Endothelial cell of umbilical vein (primary cell): ENCODE data around the gene DUOXA2. TPM values are rescaled to one million over a fixed set of nuclear protein-coding genes. Genes with fewer than 3 reads are reported as not detected.

Experiments used
- BruUV-seq: library from RNA; stranded (reverse); fragments of 400-500 nt; replicated peaks from 2 replicates; lab custom pipeline; 2021; lab: Mats Ljungman, UMichigan
- CTCF ChIA-PET: fragments of 300-600, 350-600 bp; sonication (Branson Sonifier 250); formaldehyde crosslinking; loops from one replicate; lab custom pipeline; 2021; ENCODE audit warnings: antibody characterized with exemption, inconsistent platforms; lab: Charles Lee
- POLR2A ChIA-PET: fragments of 300-600, 350-600 bp; sonication (Branson Sonifier 250); formaldehyde crosslinking; loops from one replicate; lab custom pipeline; 2021; ENCODE audit warnings: antibody characterized with exemption, inconsistent platforms; lab: Charles Lee
- DNase-seq: peaks from one replicate; pipeline ENCODE4 v3.0.0-alpha.2; 2011; ENCODE audit warnings: low read depth, low spot score
- FAIRE-seq: peaks from 2 replicates; lab custom pipeline; 2011; peaks lifted over from hg19 to GRCh38; lab: Jason Lieb, UNC
- H2AFZ ChIP-seq: 2 replicates; pipeline ENCODE4 v1.6.0; 2012; ENCODE audit warnings: low read depth, low read length, control low read depth, inconsistent platforms
- H3K27ac ChIP-seq: 2 replicates; pipeline ENCODE4 v1.5.1; 2011; ENCODE audit warnings: low read depth, mild to moderate bottlenecking, control low read depth, low read length, moderate library complexity; ENCODE audit not compliant: insufficient read depth
- H3K27me3 ChIP-seq, 2 experiments: 2 replicates each; pipeline versions ENCODE4 v1.6.0 to v1.6.1; 2011; ENCODE audit warnings: low read length in 2 of 2, mixed read lengths in 1 of 2; ENCODE audit not compliant: control insufficient read depth in 2 of 2, insufficient read depth in 2 of 2
- H3K36me3 ChIP-seq, 2 experiments: 2 replicates in 1 of 2; 3 replicates in 1 of 2; pipeline ENCODE4 v1.5.1; 2011; ENCODE audit warnings: low read length in 2 of 2, mild to moderate bottlenecking in 1 of 2, moderate library complexity in 1 of 2; ENCODE audit not compliant: control insufficient read depth in 2 of 2, insufficient read depth in 2 of 2; ENCODE audit errors: extremely low read depth in 1 of 2
- H3K4me1 ChIP-seq: 3 replicates; pipeline ENCODE4 v1.5.1; 2011; ENCODE audit warnings: mild to moderate bottlenecking, low read length; ENCODE audit not compliant: control insufficient read depth, insufficient read depth; ENCODE audit errors: extremely low read depth
- H3K4me2 ChIP-seq: 2 replicates; pipeline ENCODE4 v1.6.1; 2011; ENCODE audit warnings: low read length, control low read depth, mixed read lengths; ENCODE audit not compliant: insufficient read depth
- H3K4me3 ChIP-seq, 3 experiments: fragments of 200-600 bp in 1 of 3; sonication (generic), shearing (Covaris generic) in 1 of 3; replicated peaks in 1 of 3; 2 replicates each; pipeline ENCODE4 v1.5.1; 2011 to 2016; ENCODE audit warnings: control low read depth in 3 of 3, low read length in 3 of 3, mild to moderate bottlenecking in 2 of 3, inconsistent platforms in 1 of 3, low read depth in 1 of 3, moderate library complexity in 1 of 3; ENCODE audit not compliant: insufficient read depth in 1 of 3
- H3K79me2 ChIP-seq: 2 replicates; pipeline ENCODE4 v1.6.0; 2012; ENCODE audit warnings: low read length, inconsistent platforms; ENCODE audit not compliant: control insufficient read depth, insufficient read depth
- H3K9ac ChIP-seq: replicated peaks from 2 replicates; pipeline ENCODE3; 2011; ENCODE audit warnings: low read length, control low read depth; ENCODE audit not compliant: insufficient read depth; ENCODE audit errors: extremely low read depth
- H3K9me1 ChIP-seq: replicated peaks from 3 replicates; pipeline ENCODE4 v1.6.0; 2011; ENCODE audit warnings: mild to moderate bottlenecking, low read length; ENCODE audit not compliant: control insufficient read depth, insufficient read depth; ENCODE audit errors: extremely low read depth
- H3K9me3 ChIP-seq: replicated peaks from 2 replicates; pipeline ENCODE4 v1.5.1; 2012; ENCODE audit warnings: low read length, inconsistent platforms; ENCODE audit not compliant: control insufficient read depth, insufficient read depth
- H4K20me1 ChIP-seq: replicated peaks from 2 replicates; pipeline ENCODE3; 2011; ENCODE audit warnings: mild to moderate bottlenecking, low read length; ENCODE audit not compliant: control insufficient read depth, insufficient read depth; ENCODE audit errors: extremely low read depth
- CTCF ChIP-seq, 2 donors: IDR thresholded peaks; 1 replicate in 1 of 2; 2 replicates in 1 of 2; pipeline ENCODE4 v1.5.1; 2011; ENCODE audit warnings: low read length in 2 of 2, mild to moderate bottlenecking in 2 of 2, moderate library complexity in 2 of 2, control low read depth in 1 of 2, inconsistent platforms in 1 of 2, low read depth in 1 of 2; ENCODE audit not compliant: insufficient read depth in 1 of 2; ENCODE audit errors: extremely low read depth in 1 of 2
- EZH2 ChIP-seq: IDR thresholded peaks from 2 replicates; pipeline ENCODE4 v1.6.1; 2012; ENCODE audit warnings: borderline replicate concordance, low read depth, mild to moderate bottlenecking, moderate library complexity, low read length, inconsistent platforms; ENCODE audit not compliant: severe bottlenecking
- FOS ChIP-seq: IDR thresholded peaks from 2 replicates; pipeline ENCODE4 v1.6.1; 2011; ENCODE audit warnings: mild to moderate bottlenecking, low read length, moderate library complexity, borderline replicate concordance; ENCODE audit not compliant: insufficient read depth
- GATA2 ChIP-seq: IDR thresholded peaks from 2 replicates; pipeline ENCODE4 v1.7.0; 2011; ENCODE audit warnings: low read depth, mild to moderate bottlenecking, moderate library complexity, mixed read lengths, low read length; ENCODE audit not compliant: insufficient read length, insufficient read depth
- JUN ChIP-seq: IDR thresholded peaks from 2 replicates; pipeline ENCODE4 v1.6.1; 2011; ENCODE audit warnings: borderline replicate concordance, low read depth; ENCODE audit not compliant: insufficient read length, insufficient read depth
- MAX ChIP-seq: IDR thresholded peaks from 2 replicates; pipeline ENCODE4 v1.6.1; 2011; ENCODE audit not compliant: insufficient read depth, insufficient read length
- MYC ChIP-seq: IDR thresholded peaks from one replicate; pipeline ENCODE4 v1.6.1; 2011; ENCODE audit warnings: mild to moderate bottlenecking, low read depth, low read length
- POLR2A ChIP-seq: IDR thresholded peaks from 2 replicates; pipeline ENCODE4 v1.6.1; 2012; ENCODE audit warnings: low read depth, mild to moderate bottlenecking, control low read depth, low read length
- POLR2AphosphoS5 ChIP-seq: IDR thresholded peaks from 2 replicates; pipeline ENCODE4 v1.6.1; 2012; ENCODE audit warnings: low read depth, mild to moderate bottlenecking, control low read depth, low read length, moderate library complexity; ENCODE audit not compliant: insufficient read depth
- dilution Hi-C: fragments of 300-500 bp; cut with MboI; formaldehyde crosslinking; loops from one replicate; pipeline ENCODE4 v1.15.0; 2019; ENCODE audit warnings: low sequenced_read_pairs; ENCODE audit not compliant: extremely low pct_ligation_motif_present
- intact Hi-C: fragments of 100-400 bp; cut with micrococcal nuclease; formaldehyde crosslinking; loops from one replicate; pipeline ENCODE4 v1.10.0; 2022
- polyA plus RNA-seq, 4 experiments: library from polyadenylated mRNA; depleted of rRNA in 3 of 4; stranded (reverse) in 3 of 4; unstranded in 1 of 4; fragments of >200 nt; gene quantifications; 2 replicates each; pipeline versions ENCODE4 v1.2.1 to v1.2.3, GENCODE V29; 2011 to 2012; ENCODE audit warnings: missing spikeins in 1 of 4
- total RNA-seq: library from RNA; stranded (reverse); gene quantifications from 2 replicates; pipeline ENCODE4 v1.2.3, GENCODE V29; 2021

Gene DUOXA2
- total and polyA plus RNA-seq, 2 donors (not counting 3 experiments of a cell fraction or from before 2014, with no cell fraction given) = not detected

GRCh38 chr15:45094358-45094730 lies 19.8 kb upstream of the DUOXA2 start:
- dilution Hi-C loops = no loop called here
- intact Hi-C loops = no loop called here
- BruUV-seq = no TSS peak
- H3K9ac ChIP-seq = no peak overlapping the region
- no peak for FAIRE-seq
- H4K20me1 ChIP-seq = no peaks in the 10 kb centered on the region
- H2AFZ ChIP-seq = no peak overlapping the region
- peaks cover 13% of the 10 kb centered on the region in 2 experiments for H3K27me3 ChIP-seq
- no peak overlapping the region for H3K4me3 ChIP-seq
- no peaks in the 10 kb centered on the region for H3K9me1 ChIP-seq
- DNase-seq = no peak
- ChIA-PET CTCF (interaction anchor here (1.0 to 1.8 kb wide), 2 partner anchors 12 to 24 kb away, joined by 3 to 6 read pairs; no protein-coding TSS in a partner anchor), POLR2A (no interaction called here)
- no peak overlapping the region for H3K27ac ChIP-seq
- H3K9me3 ChIP-seq = no peaks in the 10 kb centered on the region
- no peaks in the 10 kb centered on the region for H3K36me3 ChIP-seq
- H3K79me2 ChIP-seq = no peaks in the 10 kb centered on the region
- TF ChIP-seq GATA2 = no peak
- TF ChIP-seq POLR2AphosphoS5 = no peak
- TF ChIP-seq JUN = no peak
- TF ChIP-seq EZH2 = no peak
- TF ChIP-seq MYC = no peak
- no peak for TF ChIP-seq CTCF (IDR thresholded peaks at IDR 0.05; ENCODE audit: extremely low read depth in 1 of 2, insufficient read depth in 1 of 2, low read depth in 1 of 2, low read length in 2 of 2)
- no peak for TF ChIP-seq FOS
- no peak for TF ChIP-seq MAX
- no peak for TF ChIP-seq POLR2A
- H3K4me1 ChIP-seq = no peaks in the 10 kb centered on the region
- no peak overlapping the region for H3K4me2 ChIP-seq
